IMR-90 (cell line): Measurements from ENCODE around the gene ESRRB. TPM values are rescaled to one million over a fixed set of nuclear protein-coding genes. Genes with fewer than 3 reads are reported as not detected.

Experiments used
- ATAC-seq: fragments of 200-7000 bp; cut with Tn5 transposase; 2 replicates; pipeline ENCODE4 v1.9.1; 2020; ENCODE audit warnings: low read depth, mild to moderate bottlenecking, moderate library complexity
- BruUV-seq: library from RNA; stranded (reverse); fragments of 400-500 nt; replicated peaks from 2 replicates; lab custom pipeline; 2021; lab: Mats Ljungman, UMichigan
- CTCF ChIA-PET: fragments of 300-600 bp; formaldehyde crosslinking; extraction: SDS; loops from one replicate; lab custom pipeline; 2021; ENCODE audit warnings: antibody characterized with exemption; lab: Yijun Ruan, JAX
- POLR2A ChIA-PET: fragments of 300-600 bp; sonication (Branson Sonifier 250); formaldehyde crosslinking; loops from one replicate; lab custom pipeline; 2022; ENCODE audit warnings: antibody characterized with exemption; ENCODE audit not compliant: unreplicated experiment; lab: Charles Lee
- DNase-seq: peaks from one replicate; pipeline ENCODE4 v3.0.0; 2013
- H2AFZ ChIP-seq: replicated peaks from 2 replicates; pipeline ENCODE3; 2013; ENCODE audit warnings: low read length, mild to moderate bottlenecking; ENCODE audit not compliant: poor library complexity
- H2AK5ac ChIP-seq: 2 replicates; pipeline ENCODE4 v1.6.1; 2013; ENCODE audit warnings: low read depth, low read length, inconsistent platforms
- H2AK9ac ChIP-seq: replicated peaks from 2 replicates; pipeline ENCODE3; 2013; ENCODE audit warnings: mild to moderate bottlenecking, low read depth, low read length, moderate library complexity; ENCODE audit not compliant: poor library complexity
- H2BK120ac ChIP-seq: 2 replicates; pipeline ENCODE4 v1.6.1; 2013; ENCODE audit warnings: low read depth, low read length, inconsistent platforms
- H2BK15ac ChIP-seq: 3 replicates; pipeline ENCODE4 v1.6.1; 2013; ENCODE audit warnings: low read depth, low read length, inconsistent platforms
- H2BK20ac ChIP-seq: 2 replicates; pipeline ENCODE4 v1.6.1; 2013; ENCODE audit warnings: low read depth, mild to moderate bottlenecking, inconsistent platforms, low read length, moderate library complexity
- H2BK5ac ChIP-seq: 2 replicates; pipeline ENCODE4 v1.6.1; 2013; ENCODE audit warnings: mild to moderate bottlenecking, low read depth, low read length, inconsistent platforms; ENCODE audit not compliant: poor library complexity, severe bottlenecking
- H3K14ac ChIP-seq: replicated peaks from 2 replicates; pipeline ENCODE4 v1.6.1; 2013; ENCODE audit warnings: low read depth, low read length, inconsistent platforms
- H3K18ac ChIP-seq: 2 replicates; pipeline ENCODE4 v1.6.1; 2013; ENCODE audit warnings: low read depth, low read length, control low read depth
- H3K23ac ChIP-seq: 2 replicates; pipeline ENCODE4 v1.6.1; 2013; ENCODE audit warnings: low read depth, low read length, inconsistent platforms
- H3K27ac ChIP-seq: 2 replicates; pipeline ENCODE4 v1.5.1; 2013; ENCODE audit warnings: mild to moderate bottlenecking, control low read depth, low read length; ENCODE audit not compliant: insufficient read depth
- H3K27me3 ChIP-seq: 2 replicates; pipeline ENCODE4 v1.6.1; 2013; ENCODE audit warnings: low read length; ENCODE audit not compliant: control insufficient read depth, insufficient read depth
- H3K36me3 ChIP-seq: 2 replicates; pipeline ENCODE4 v1.6.1; 2013; ENCODE audit warnings: low read length, mixed read lengths; ENCODE audit not compliant: control insufficient read depth, insufficient read depth
- H3K4ac ChIP-seq: 2 replicates; pipeline ENCODE4 v1.6.1; 2013; ENCODE audit warnings: low read depth, low read length, inconsistent platforms
- H3K4me1 ChIP-seq: 2 replicates; pipeline ENCODE4 v1.6.1; 2013; ENCODE audit warnings: low read length, mixed read lengths; ENCODE audit not compliant: control insufficient read depth, insufficient read depth
- H3K4me2 ChIP-seq: 2 replicates; pipeline ENCODE4 v1.6.1; 2013; ENCODE audit warnings: low read depth, mild to moderate bottlenecking, control low read depth, low read length, moderate library complexity
- H3K4me3 ChIP-seq: 2 replicates; pipeline ENCODE4 v1.5.1; 2013; ENCODE audit warnings: low read depth, mild to moderate bottlenecking, control low read depth, low read length, moderate library complexity; ENCODE audit not compliant: insufficient read depth
- H3K56ac ChIP-seq: 2 replicates; pipeline ENCODE4 v1.6.1; 2013; ENCODE audit warnings: low read length, inconsistent platforms; ENCODE audit not compliant: insufficient read depth; ENCODE audit errors: extremely low read depth
- H3K79me1 ChIP-seq, 2 experiments: 2 replicates each; pipeline ENCODE4 v1.6.1; 2013; ENCODE audit warnings: low read length in 2 of 2, inconsistent platforms in 1 of 2, low read depth in 1 of 2
- H3K9ac ChIP-seq: 2 replicates; pipeline ENCODE4 v1.6.1; 2013; ENCODE audit warnings: low read depth, low read length, control low read depth
- H3K9me1 ChIP-seq: 2 replicates; pipeline ENCODE4 v1.6.1; 2013; ENCODE audit warnings: low read length, inconsistent platforms; ENCODE audit not compliant: insufficient read depth
- H3K9me3 ChIP-seq: 2 replicates; pipeline ENCODE4 v1.6.1; 2013; ENCODE audit warnings: low read length; ENCODE audit not compliant: control insufficient read depth, insufficient read depth
- H4K20me1 ChIP-seq: 2 replicates; pipeline ENCODE4 v1.6.1; 2013; ENCODE audit warnings: low read length, inconsistent platforms; ENCODE audit not compliant: insufficient read depth
- H4K5ac ChIP-seq: 2 replicates; pipeline ENCODE4 v1.6.1; 2013; ENCODE audit warnings: mild to moderate bottlenecking, low read depth, low read length, control low read depth
- H4K8ac ChIP-seq, 2 experiments: 2 replicates each; pipeline ENCODE4 v1.6.1; 2013; ENCODE audit warnings: low read depth in 2 of 2, low read length in 2 of 2, control low read depth in 1 of 2, inconsistent platforms in 1 of 2
- H4K91ac ChIP-seq: 2 replicates; pipeline ENCODE4 v1.6.1; 2013; ENCODE audit warnings: low read depth, low read length, inconsistent platforms; ENCODE audit not compliant: insufficient read depth
- BHLHE40 ChIP-seq: fragments of 150-350 bp; IDR thresholded peaks from 2 replicates; pipeline ENCODE4 v1.6.1; 2016; ENCODE audit warnings: mild to moderate bottlenecking, low read depth, low read length
- CEBPB ChIP-seq: IDR thresholded peaks from 2 replicates; pipeline ENCODE4 v1.6.1; 2012; ENCODE audit warnings: low read depth, low read length, improper control_type of control experiment
- CHD1 ChIP-seq: IDR thresholded peaks from 2 replicates; pipeline ENCODE4 v1.6.1; 2012; ENCODE audit warnings: low read depth, low read length, improper control_type of control experiment
- CTCF ChIP-seq: conservative IDR thresholded peaks from 2 replicates; pipeline ENCODE4 v1.5.1; 2012; ENCODE audit warnings: mild to moderate bottlenecking, low read depth, low read length, improper control_type of control experiment
- ELK1 ChIP-seq: fragments of 150-350 bp; IDR thresholded peaks from 2 replicates; pipeline ENCODE4 v1.6.1; 2016; ENCODE audit warnings: low read depth, mild to moderate bottlenecking, low read length, moderate library complexity, borderline replicate concordance
- FOS ChIP-seq: fragments of 150-350 bp; IDR thresholded peaks from 2 replicates; pipeline ENCODE4 v1.6.1; 2016; ENCODE audit warnings: low read depth, low read length
- MAZ ChIP-seq: IDR thresholded peaks from 2 replicates; pipeline ENCODE4 v1.6.1; 2012; ENCODE audit warnings: low read depth, mild to moderate bottlenecking, low read length, improper control_type of control experiment, moderate library complexity, borderline replicate concordance
- MXI1 ChIP-seq: IDR thresholded peaks from 2 replicates; pipeline ENCODE4 v1.6.1; 2012; ENCODE audit warnings: low read depth, mild to moderate bottlenecking, low read length, moderate library complexity, borderline replicate concordance
- NFE2L2 ChIP-seq: fragments of 150-350 bp; IDR thresholded peaks from 2 replicates; pipeline ENCODE4 v1.6.1; 2016; ENCODE audit warnings: low read depth, mild to moderate bottlenecking, low read length
- POLR2A ChIP-seq: IDR thresholded peaks from 2 replicates; pipeline ENCODE4 v1.6.1; 2012; ENCODE audit warnings: mild to moderate bottlenecking, low read depth, low read length
- RAD21 ChIP-seq: IDR thresholded peaks from 2 replicates; pipeline ENCODE4 v1.6.1; 2012; ENCODE audit warnings: low read length, improper control_type of control experiment
- RCOR1 ChIP-seq: IDR thresholded peaks from 2 replicates; pipeline ENCODE4 v1.6.1; 2012; ENCODE audit warnings: mild to moderate bottlenecking, low read length, improper control_type of control experiment; ENCODE audit not compliant: insufficient replicate concordance
- RFX5 ChIP-seq: IDR thresholded peaks from 2 replicates; pipeline ENCODE4 v1.8.0; 2012; ENCODE audit warnings: low read depth, mild to moderate bottlenecking, low read length, moderate library complexity
- SMC3 ChIP-seq: fragments of 150-350 bp; IDR thresholded peaks from 2 replicates; pipeline ENCODE4 v1.6.1; 2016; ENCODE audit warnings: low read depth, mild to moderate bottlenecking, antibody characterized with exemption, low read length, moderate library complexity
- whole genome bisulfite sequencing, 2 experiments: methylation state at CpG; one replicate each; pipeline versions ENCODE4 v1.1.5 to v1.1.7; 2013; ENCODE audit warnings: missing lambda C conversion rate in 2 of 2; ENCODE audit not compliant: insufficient read length in 1 of 2; ENCODE audit errors: extremely low coverage in 2 of 2; 5-methylcytosine and 5-hydroxymethylcytosine counted together
- dilution Hi-C: fragments of 300-500 bp; cut with HindIII; formaldehyde crosslinking; loops from one replicate; pipeline ENCODE4 v1.14.3; 2018; ENCODE audit warnings: low sequenced_read_pairs; ENCODE audit not compliant: unreplicated experiment
- in situ Hi-C: fragments of 300-500 bp; cut with MboI; formaldehyde crosslinking; loops from 3 replicates; pipeline ENCODE4 v1.14.3; 2019; ENCODE audit warnings: low sequenced_read_pairs, inconsistent platforms, mixed read lengths
- intact Hi-C: fragments of 100-400 bp; cut with micrococcal nuclease; formaldehyde crosslinking; loops from 2 replicates; pipeline ENCODE4 v1.10.0; 2022
- polyA plus RNA-seq, 3 experiments: library from polyadenylated mRNA; depleted of rRNA; stranded (reverse); fragments of >200 nt; gene quantifications; 2 replicates each; pipeline ENCODE4 v1.2.3, GENCODE V29; 2012; ENCODE audit warnings: low replicate concordance in 1 of 3
- total RNA-seq: library from RNA; depleted of rRNA; stranded (reverse); fragments of >200 nt; gene quantifications from 2 replicates; pipeline ENCODE4 v1.2.3, GENCODE V29; 2012

The ESRRB gene
- total and polyA plus RNA-seq, 2 of the 4 experiments (the other 2 are of a cell fraction): not detected

- Histone ChIP-seq H2AFZ (no peak overlapping the region), H3K36me3 (no peaks in the 10 kb centered on the region), H4K5ac (no peak overlapping the region), H3K4me2 (no peak overlapping the region), H3K23ac (no peak overlapping the region), H3K27ac (no peak overlapping the region), H4K8ac (no peak overlapping the region), H3K56ac (no peak overlapping the region), H3K9me1 (no peaks in the 10 kb centered on the region), H2BK120ac (no peak overlapping the region), H3K18ac (no peak overlapping the region), H3K79me1 (no peaks in the 10 kb centered on the region), H3K4ac (no peak overlapping the region), H2AK5ac (no peak overlapping the region), H4K20me1 (no peaks in the 10 kb centered on the region), H2BK5ac (no peak overlapping the region), H3K9me3 (no peaks in the 10 kb centered on the region), H2BK20ac (no peak overlapping the region), H3K27me3 (no peaks in the 10 kb centered on the region), H2BK15ac (no peak overlapping the region), H3K4me3 (no peak overlapping the region), H3K9ac (no peak overlapping the region), H3K4me1 (no peaks in the 10 kb centered on the region), H3K14ac (no peak overlapping the region), H4K91ac (no peak overlapping the region), H2AK9ac (no peak overlapping the region)
- POLR2A ChIA-PET: no interaction called here
- intact Hi-C loops: no loop called here
- DNase-seq: no peak
- no CpG with 5 or more reads among the region's 2 CpGs for WGBS, 2 experiments
- CTCF ChIA-PET: no interaction called here
- in situ Hi-C loops: no loop called here
- no TSS peak for BruUV-seq
- dilution Hi-C loops: no loop called here
- TF ChIP-seq CHD1: no peak
- no peak for TF ChIP-seq RCOR1
- TF ChIP-seq CEBPB: no peak
- no peak for TF ChIP-seq MAZ
- no peak for TF ChIP-seq RFX5
- TF ChIP-seq BHLHE40: no peak
- no peak for TF ChIP-seq RAD21
- TF ChIP-seq FOS: no peak
- no peak for TF ChIP-seq CTCF
- no peak for TF ChIP-seq NFE2L2
- no peak for TF ChIP-seq ELK1
- TF ChIP-seq POLR2A: no peak
- no peak for TF ChIP-seq SMC3
- TF ChIP-seq MXI1: no peak
- ATAC-seq: no peak
These were observed 174.6 kb downstream of the ESRRB start for GRCh38 chr14:76550534-76550933.
